K562 treated with DMSO at 1 percent for 12 hours (cell line): ENCODE measurements around the gene COX8A. TPM values are rescaled to one million over a fixed set of nuclear protein-coding genes. Genes with fewer than 3 reads are reported as not detected.

Experiments used
- total RNA-seq: library from RNA; unstranded; fragments of 300-600 nt; gene quantifications from 2 replicates; pipeline ENCODE4 v1.2.3, GENCODE V29; 2022; ENCODE audit not compliant: insufficient read depth

Gene COX8A, protein sequence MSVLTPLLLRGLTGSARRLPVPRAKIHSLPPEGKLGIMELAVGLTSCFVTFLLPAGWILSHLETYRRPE
- 917 and 1,301 TPM in 2 replicates for total RNA-seq

GRCh38 chr11:63974259-63975143 lies at the start of gene COX8A:
COX8A (plus strand) TSS chr11:63974620; CDS start chr11:63974681, 61 bp downstream.

DNA sequence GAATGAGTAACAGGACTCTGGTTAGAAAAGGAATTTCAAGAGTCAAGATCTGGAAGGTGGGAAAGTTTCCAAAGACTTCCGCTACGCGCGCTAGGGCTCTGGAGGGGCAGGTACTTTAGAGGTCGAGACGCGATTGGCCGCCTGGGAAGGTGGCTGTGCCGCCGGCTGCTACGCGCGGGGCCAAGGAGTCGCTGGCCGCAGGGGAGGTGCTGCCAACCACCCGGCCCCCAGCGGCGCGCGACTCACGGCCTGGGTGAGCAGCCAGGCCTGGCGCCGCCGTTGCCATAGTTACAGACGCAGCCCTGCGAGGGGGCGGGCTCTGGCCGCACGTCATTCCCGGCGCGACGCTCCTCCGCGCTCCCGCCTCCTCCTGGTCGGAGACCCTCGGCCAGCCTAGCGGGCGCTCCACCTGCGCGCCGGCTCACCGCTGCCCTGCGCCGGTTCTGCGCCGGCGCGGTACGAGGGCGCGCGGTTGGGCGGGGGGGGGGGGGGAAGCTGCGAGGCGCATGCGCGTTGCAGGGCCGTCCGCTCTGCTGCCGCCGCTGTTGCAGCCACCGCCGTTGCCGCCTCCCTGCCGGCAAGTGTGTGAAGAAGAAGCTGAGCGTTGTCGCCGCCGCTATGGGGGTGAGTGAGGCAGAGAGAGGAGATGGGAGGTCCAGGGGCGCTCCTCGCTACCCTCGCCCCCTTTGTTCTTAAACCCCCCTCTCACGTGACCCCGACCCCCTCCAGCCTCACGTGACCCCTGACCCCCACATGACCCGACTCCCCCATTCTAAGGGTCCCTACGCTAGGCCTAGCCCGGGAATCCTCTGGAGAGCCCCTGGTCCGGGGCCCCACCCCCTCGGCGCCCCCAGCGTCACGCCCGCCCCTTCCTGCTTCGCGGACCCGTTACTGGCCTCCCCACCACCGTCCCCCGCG lies 35.7 kb upstream of the COX8A start, which contains the start of gene NAA40:
Gene NAA40, plus strand, starts transcription at position 524 of the 918 bp plus-strand sequence. Its CDS starts 95 bp downstream, at position 619.

GRCh38 chr11:63986156-63986931 lies 11.9 kb downstream of the COX8A start, which contains the start of gene OTUB1:
OTUB1 (plus strand) TSS chr11:63986438; CDS start chr11:63986457, 19 bp downstream.

Other genes starting within 250 kb of the COX8A start
- 3.4 and 9.6 TPM in 2 replicates for gene ZFTA, start 205.8 kb upstream of the COX8A start, total RNA-seq
- gene SPINDOC, start 161.2 kb upstream of the COX8A start, total RNA-seq: 43.0 and 45.8 TPM in 2 replicates
- gene MARK2, start 135.5 kb upstream of the COX8A start, total RNA-seq: 19.8 and 46.4 TPM in 2 replicates
- gene RCOR2, start 57.5 kb upstream of the COX8A start, total RNA-seq: 4.0 and 4.8 TPM in 2 replicates
- gene NAA40, start 35.6 kb upstream of the COX8A start, total RNA-seq: 14.9 and 29.3 TPM in 2 replicates
- gene OTUB1, start 11.8 kb downstream of the COX8A start, total RNA-seq: 78.6 and 88.4 TPM in 2 replicates
- gene FLRT1, start 61.3 kb downstream of the COX8A start, total RNA-seq: 0.68 TPM in 1 of 2 replicates, not detected in the other
- gene MACROD1, start 191.5 kb downstream of the COX8A start, total RNA-seq: 69.0 and 104 TPM in 2 replicates
- 202 and 282 TPM in 2 replicates for gene STIP1, start 211.6 kb downstream of the COX8A start, total RNA-seq
- 98.9 and 99.4 TPM in 2 replicates for gene FERMT3, start 232.1 kb downstream of the COX8A start, total RNA-seq